HL-60 (cell line): ENCODE results near the gene CREBBP.

Experiments
- CTCF ChIP-seq: IDR thresholded peaks from one replicate; pipeline ENCODE4 v1.5.1; 2011; ENCODE audit warnings: low read length, control low read depth, inconsistent platforms; ENCODE audit not compliant: insufficient read depth
- POLR2AphosphoS5 ChIP-seq: IDR thresholded peaks from 2 replicates; pipeline ENCODE4 v1.6.1; 2012; ENCODE audit warnings: low read depth

DNA sequence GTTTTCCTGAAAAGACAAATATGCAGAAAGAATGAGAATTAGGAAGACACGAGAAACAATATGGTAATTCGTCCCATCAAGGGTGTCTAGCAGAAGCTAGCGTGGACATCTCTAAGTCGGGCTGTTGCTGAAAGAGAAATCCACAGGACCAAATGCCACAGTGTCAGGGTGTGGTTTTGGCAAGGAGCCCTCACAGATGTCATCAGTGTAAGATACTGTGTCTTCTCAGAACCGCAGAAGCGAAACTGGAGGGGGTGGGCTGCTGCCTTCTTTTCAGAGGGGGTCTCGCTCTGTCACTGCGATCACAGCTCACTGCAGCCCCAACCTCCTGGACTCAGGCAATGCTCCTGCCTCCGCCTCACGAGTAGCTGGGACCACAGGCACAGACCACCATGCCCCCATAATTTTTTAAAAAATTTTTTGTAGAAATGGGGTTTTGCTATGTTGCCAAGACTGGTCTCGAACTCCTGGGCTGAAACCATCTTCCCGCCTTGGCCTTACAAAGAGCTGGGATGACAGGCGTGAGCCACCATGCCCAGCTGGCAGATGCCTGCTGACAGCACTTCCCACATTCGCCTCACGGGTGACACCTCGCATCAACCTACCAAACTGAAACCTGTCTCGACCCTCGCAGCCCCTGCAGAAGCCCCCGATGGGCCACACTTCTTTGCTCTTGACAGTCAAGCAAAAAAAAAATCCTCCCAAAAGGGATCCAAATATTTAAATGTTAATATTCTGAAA, 189.4 kb downstream of the CREBBP start:
- TF ChIP-seq CTCF (no peak), POLR2AphosphoS5 (0 out of 2 replicates have a peak, but pooled peaks have one; percentile 5)
